MG63 (cell line): Measurements from ENCODE around the gene BANP. TPM values are rescaled to one million over a fixed set of nuclear protein-coding genes. Genes with fewer than 3 reads are reported as not detected.
"Not testable (repeated sequence)": the region's sequence is repeated elsewhere in the genome, so short reads cannot be mapped to it uniquely, and the experiment has no call there.

Experiments used
- DNase-seq: peaks from one replicate; pipeline ENCODE4 v3.0.0-alpha.2; 2020
- H3K27me3 ChIP-seq: fragments of 250-450 bp; sonication (Bioruptor Pico); 2 replicates; pipeline ENCODE4 v1.5.1; 2020; ENCODE audit warnings: mild to moderate bottlenecking, moderate library complexity
- H3K36me3 ChIP-seq: fragments of 250-450 bp; sonication (Bioruptor Pico); 2 replicates; pipeline ENCODE4 v1.5.1; 2020; ENCODE audit warnings: mild to moderate bottlenecking, moderate library complexity
- H3K4me3 ChIP-seq: fragments of 250-450 bp; sonication (Bioruptor Pico); 2 replicates; pipeline ENCODE4 v1.5.1; 2020; ENCODE audit warnings: mild to moderate bottlenecking, moderate library complexity
- H3K9me3 ChIP-seq: fragments of 250-450 bp; sonication (Bioruptor Pico); 2 replicates; pipeline ENCODE4 v1.5.1; 2020; ENCODE audit warnings: mild to moderate bottlenecking, moderate library complexity
- total RNA-seq: library from RNA; depleted of rRNA; stranded (reverse); fragments of >200 nt; shearing (Covaris generic); gene quantifications from 2 replicates; pipeline ENCODE4 v1.2.3, GENCODE V29; 2014; ENCODE audit warnings: low replicate concordance

BANP gene
- total RNA-seq, 1 experiment from 2014 or later = 30.4 TPM

GRCh38 chr16:87993901-87994300, 42.7 kb downstream of the BANP start:
- no peak overlapping the region for H3K4me3 ChIP-seq
- H3K27me3 ChIP-seq = no peaks in the 10 kb centered on the region
- no peak for DNase-seq
- H3K36me3 ChIP-seq = no peaks in the 10 kb centered on the region
- H3K9me3 ChIP-seq = no peaks in the 10 kb centered on the region

- H3K4me3 ChIP-seq = no peak overlapping the region
- no peaks in the 10 kb centered on the region for H3K27me3 ChIP-seq
- H3K36me3 ChIP-seq = no peaks in the 10 kb centered on the region
- H3K9me3 ChIP-seq = no peaks in the 10 kb centered on the region
- no peak for DNase-seq
Measured at GRCh38 chr16:87995644-87996043, 44.4 kb downstream of the BANP start.

- Histone ChIP-seq H3K4me3 (no peak overlapping the region), H3K9me3 (no peaks in the 10 kb centered on the region), H3K27me3 (no peaks in the 10 kb centered on the region), H3K36me3 (no peaks in the 10 kb centered on the region)
- DNase-seq = no peak
Measured at GRCh38 chr16:87996962-87997880, 46.0 kb downstream of the BANP start.

- not testable (repeated sequence) for DNase-seq, H3K4me3 ChIP-seq, H3K27me3 ChIP-seq, H3K9me3 ChIP-seq, H3K36me3 ChIP-seq
Measured at GRCh38 chr16:87998184-87998793, 47.1 kb downstream of the BANP start.

- H3K9me3 ChIP-seq, H3K27me3 ChIP-seq: not testable (repeated sequence)
Measured at GRCh38 chr16:87998992-87999391, 47.8 kb downstream of the BANP start.

GRCh38 chr16:88002211-88002610, 51.0 kb downstream of the BANP start:
- no peak overlapping the region for H3K4me3 ChIP-seq
- no peaks in the 10 kb centered on the region for H3K9me3 ChIP-seq
- DNase-seq = no peak
- no peaks in the 10 kb centered on the region for H3K27me3 ChIP-seq
- H3K36me3 ChIP-seq = 0 out of 2 replicates have a peak, but pooled peaks cover 2% of the 10 kb centered on the region

More at GRCh38 chr16:87998992-87999391, 47.8 kb downstream of the BANP start:
- not testable (repeated sequence) for H3K4me3 ChIP-seq, DNase-seq, H3K36me3 ChIP-seq

- Histone ChIP-seq H3K9me3 (no peaks in the 10 kb centered on the region), H3K27me3 (no peaks in the 10 kb centered on the region), H3K4me3 (no peak overlapping the region), H3K36me3 (0 out of 2 replicates have a peak, but pooled peaks cover 2% of the 10 kb centered on the region)
- no peak for DNase-seq
Measured at GRCh38 chr16:88002749-88003148, 51.5 kb downstream of the BANP start.

- no peaks in the 10 kb centered on the region for H3K9me3 ChIP-seq
- H3K27me3 ChIP-seq = no peaks in the 10 kb centered on the region
- no peak for DNase-seq
- H3K4me3 ChIP-seq = no peak overlapping the region
- H3K36me3 ChIP-seq = 0 out of 2 replicates have a peak, but pooled peaks cover 2% of the 10 kb centered on the region
Measured at GRCh38 chr16:88003316-88003715, 52.1 kb downstream of the BANP start.

GRCh38 chr16:88003736-88004135, 52.5 kb downstream of the BANP start:
- DNase-seq = no peak
- Histone ChIP-seq H3K4me3 (no peak overlapping the region), H3K36me3 (peaks cover 3% of the 10 kb centered on the region; the same call in 1 of the 2 replicates), H3K27me3 (no peaks in the 10 kb centered on the region), H3K9me3 (no peaks in the 10 kb centered on the region)

- DNase-seq = no peak
- Histone ChIP-seq H3K9me3 (no peaks in the 10 kb centered on the region), H3K4me3 (no peak overlapping the region), H3K27me3 (no peaks in the 10 kb centered on the region), H3K36me3 (peaks cover 5% of the 10 kb centered on the region; the same call in 1 of the 2 replicates)
Measured at GRCh38 chr16:88004391-88004790, 53.2 kb downstream of the BANP start.

GRCh38 chr16:88005181-88005581, 53.9 kb downstream of the BANP start:
- peaks cover 5% of the 10 kb centered on the region; the same call in 1 of the 2 replicates for H3K36me3 ChIP-seq
- no peak for DNase-seq
- H3K27me3 ChIP-seq = no peaks in the 10 kb centered on the region
- H3K9me3 ChIP-seq = no peaks in the 10 kb centered on the region
- H3K4me3 ChIP-seq = no peak overlapping the region

GRCh38 chr16:88005968-88006367, 54.7 kb downstream of the BANP start:
- peaks cover 5% of the 10 kb centered on the region; the same call in 1 of the 2 replicates for H3K36me3 ChIP-seq
- H3K27me3 ChIP-seq = no peaks in the 10 kb centered on the region
- no peak overlapping the region for H3K4me3 ChIP-seq
- no peak for DNase-seq
- no peaks in the 10 kb centered on the region for H3K9me3 ChIP-seq

- no peak for DNase-seq
- Histone ChIP-seq H3K27me3 (no peaks in the 10 kb centered on the region), H3K4me3 (no peak overlapping the region), H3K36me3 (peaks cover 5% of the 10 kb centered on the region; the same call in 1 of the 2 replicates), H3K9me3 (no peaks in the 10 kb centered on the region)
Measured at GRCh38 chr16:88007321-88007731, 56.1 kb downstream of the BANP start.

GRCh38 chr16:88008840-88009239, 57.6 kb downstream of the BANP start:
- no peak for DNase-seq
- Histone ChIP-seq H3K4me3 (no peak overlapping the region), H3K36me3 (peaks cover 5% of the 10 kb centered on the region; the same call in 1 of the 2 replicates), H3K27me3 (no peaks in the 10 kb centered on the region), H3K9me3 (no peaks in the 10 kb centered on the region)

GRCh38 chr16:88009563-88010342, 58.5 kb downstream of the BANP start:
- Histone ChIP-seq H3K9me3 (no peaks in the 10 kb centered on the region), H3K4me3 (no peak overlapping the region), H3K36me3 (peaks cover 5% of the 10 kb centered on the region; the same call in 1 of the 2 replicates), H3K27me3 (no peaks in the 10 kb centered on the region)
- DNase-seq = no peak

- no peaks in the 10 kb centered on the region for H3K27me3 ChIP-seq
- no peak for DNase-seq
- H3K9me3 ChIP-seq = no peaks in the 10 kb centered on the region
- H3K4me3 ChIP-seq = no peak overlapping the region
- peaks cover 5% of the 10 kb centered on the region; the same call in 1 of the 2 replicates for H3K36me3 ChIP-seq
Measured at GRCh38 chr16:88010343-88010967, 59.2 kb downstream of the BANP start.
